ENCODE data around the gene SLC22A3.

SLC22A3 gene

GRCh38 chr6:160331753-160332152 lies 16.4 kb upstream of the SLC22A3 start:
- no peak overlapping the region for H3K4me3 ChIP-seq (ENCODE audit: control insufficient read depth, low read depth, low read length)
- TF ChIP-seq, protein P1, sequence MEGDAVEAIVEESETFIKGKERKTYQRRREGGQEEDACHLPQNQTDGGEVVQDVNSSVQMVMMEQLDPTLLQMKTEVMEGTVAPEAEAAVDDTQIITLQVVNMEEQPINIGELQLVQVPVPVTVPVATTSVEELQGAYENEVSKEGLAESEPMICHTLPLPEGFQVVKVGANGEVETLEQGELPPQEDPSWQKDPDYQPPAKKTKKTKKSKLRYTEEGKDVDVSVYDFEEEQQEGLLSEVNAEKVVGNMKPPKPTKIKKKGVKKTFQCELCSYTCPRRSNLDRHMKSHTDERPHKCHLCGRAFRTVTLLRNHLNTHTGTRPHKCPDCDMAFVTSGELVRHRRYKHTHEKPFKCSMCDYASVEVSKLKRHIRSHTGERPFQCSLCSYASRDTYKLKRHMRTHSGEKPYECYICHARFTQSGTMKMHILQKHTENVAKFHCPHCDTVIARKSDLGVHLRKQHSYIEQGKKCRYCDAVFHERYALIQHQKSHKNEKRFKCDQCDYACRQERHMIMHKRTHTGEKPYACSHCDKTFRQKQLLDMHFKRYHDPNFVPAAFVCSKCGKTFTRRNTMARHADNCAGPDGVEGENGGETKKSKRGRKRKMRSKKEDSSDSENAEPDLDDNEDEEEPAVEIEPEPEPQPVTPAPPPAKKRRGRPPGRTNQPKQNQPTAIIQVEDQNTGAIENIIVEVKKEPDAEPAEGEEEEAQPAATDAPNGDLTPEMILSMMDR (conservative IDR thresholded peaks at IDR 0.05; ENCODE audit: control insufficient read depth, insufficient read depth, low read depth, low read length) = no peak
- DNase-seq (ENCODE audit: low read depth) = no peak

DNA sequence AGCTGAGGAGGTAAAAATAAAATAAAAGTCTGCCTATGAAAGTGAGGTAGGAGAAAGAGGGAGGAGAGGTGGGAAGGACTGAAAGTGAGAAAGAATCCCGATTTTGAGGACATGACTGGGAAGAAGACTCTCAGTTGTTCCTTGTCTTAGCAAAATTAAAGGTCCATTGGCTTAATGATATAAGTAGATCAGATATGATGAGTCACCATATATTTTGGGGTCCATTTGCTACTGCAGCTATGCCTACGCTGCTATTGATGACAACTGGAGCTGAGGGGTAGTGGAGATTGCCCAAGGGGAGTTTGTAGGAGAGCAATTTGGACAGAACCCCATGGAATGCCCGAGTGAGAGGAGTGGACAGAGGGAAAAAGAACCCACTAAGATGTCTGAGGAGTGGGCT lies 15.1 kb upstream of the SLC22A3 start:
- TF ChIP-seq, protein P1 (conservative IDR thresholded peaks at IDR 0.05; ENCODE audit: control insufficient read depth, insufficient read depth, low read depth, low read length) = no peak
- no peak overlapping the region for H3K4me3 ChIP-seq (ENCODE audit: control insufficient read depth, low read depth, low read length)
- no peak for DNase-seq (ENCODE audit: low read depth)

DNA sequence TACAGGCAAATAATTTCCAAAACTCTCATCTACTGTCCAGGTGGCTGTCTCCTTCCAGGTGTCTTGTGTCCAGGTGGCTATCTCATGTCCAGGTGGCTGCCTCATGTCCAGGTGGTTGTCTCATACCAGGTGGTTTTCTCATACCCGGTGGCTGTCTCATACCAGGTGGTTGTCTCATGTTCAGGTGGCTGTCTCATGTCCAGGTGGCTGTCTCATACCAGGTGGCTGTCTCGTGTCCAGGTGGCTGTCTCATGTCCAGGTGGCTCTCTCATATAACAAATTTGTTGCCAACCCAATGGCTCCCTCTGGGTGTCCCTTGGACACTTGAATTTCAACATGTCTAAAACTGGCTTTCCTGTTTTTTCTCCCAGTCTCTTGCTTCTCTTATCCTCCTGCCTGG lies 14.3 kb upstream of the SLC22A3 start:
- DNase-seq (ENCODE audit: low read depth) = no peak
- TF ChIP-seq, protein P1 (conservative IDR thresholded peaks at IDR 0.05; ENCODE audit: control insufficient read depth, insufficient read depth, low read depth, low read length) = no peak
- H3K4me3 ChIP-seq (ENCODE audit: control insufficient read depth, low read depth, low read length) = no peak overlapping the region

DNA sequence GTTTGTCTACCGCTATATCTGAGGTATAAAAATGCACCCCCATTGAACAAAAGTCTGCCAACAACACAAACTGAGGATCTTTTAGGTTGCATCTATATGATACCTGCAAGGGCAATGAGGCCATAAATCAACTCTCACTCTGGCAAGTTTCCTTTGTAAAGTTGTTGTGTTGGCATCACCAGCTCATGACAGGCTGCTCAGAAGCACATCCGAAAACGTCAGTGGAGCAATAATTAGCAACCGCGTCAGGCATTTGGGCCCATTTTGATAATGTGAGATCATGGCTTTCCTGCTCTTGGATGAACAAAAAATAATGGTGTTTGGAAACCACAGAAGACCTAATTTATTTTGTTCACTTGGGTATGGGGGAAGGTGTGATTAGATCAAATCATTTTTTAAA lies 12.0 kb upstream of the SLC22A3 start:
- H3K4me3 ChIP-seq (ENCODE audit: control insufficient read depth, low read depth, low read length) = no peak overlapping the region
- DNase-seq (ENCODE audit: low read depth) = no peak
- TF ChIP-seq, protein P1 (conservative IDR thresholded peaks at IDR 0.05; ENCODE audit: control insufficient read depth, insufficient read depth, low read depth, low read length) = no peak

GRCh38 chr6:160337301-160337700 lies 10.9 kb upstream of the SLC22A3 start:
- H3K4me3 ChIP-seq (ENCODE audit: control insufficient read depth, low read depth, low read length) = no peak overlapping the region
- TF ChIP-seq, protein P1 (conservative IDR thresholded peaks at IDR 0.05; ENCODE audit: control insufficient read depth, insufficient read depth, low read depth, low read length) = no peak
- DNase-seq (ENCODE audit: low read depth) = peak; percentile 41

DNA sequence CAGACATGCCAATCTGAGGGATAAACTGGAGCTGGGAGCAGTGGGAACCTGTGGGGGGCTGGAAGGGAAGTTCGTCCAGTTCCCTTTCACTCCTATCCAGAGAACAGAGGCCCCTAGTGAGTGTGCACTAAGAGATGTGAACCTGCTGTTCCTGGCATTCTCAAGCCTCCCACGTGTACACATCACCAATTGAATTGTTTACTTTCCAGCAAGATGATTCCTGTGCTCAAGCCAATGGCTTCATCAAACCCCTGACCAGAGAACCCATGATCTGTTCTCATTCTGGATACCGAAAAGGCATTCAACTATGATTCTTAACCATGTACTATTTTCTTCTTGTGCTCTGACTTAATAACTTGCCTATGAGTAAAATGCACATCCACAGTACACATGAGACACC lies 10.2 kb upstream of the SLC22A3 start:
- peak; percentile 19 for DNase-seq (ENCODE audit: low read depth)
- H3K4me3 ChIP-seq (ENCODE audit: control insufficient read depth, low read depth, low read length) = no peak overlapping the region
- TF ChIP-seq, protein P1 (conservative IDR thresholded peaks at IDR 0.05; ENCODE audit: control insufficient read depth, insufficient read depth, low read depth, low read length) = no peak

- no peak overlapping the region for H3K4me3 ChIP-seq (ENCODE audit: control insufficient read depth, low read depth, low read length)
- TF ChIP-seq, protein P1 (conservative IDR thresholded peaks at IDR 0.05; ENCODE audit: control insufficient read depth, insufficient read depth, low read depth, low read length) = no peak
- no peak for DNase-seq (ENCODE audit: low read depth)
Measured at GRCh38 chr6:160343144-160343543, 5.0 kb upstream of the SLC22A3 start.
